Tongue (tissue), 2 donors: ENCODE results near the gene KDM4B. TPM values are rescaled to one million over a fixed set of nuclear protein-coding genes. Genes with fewer than 3 reads are reported as not detected.

Experiments
- DNase-seq: peaks from one replicate; pipeline ENCODE4 v3.0.0-alpha.2; 2015
- total RNA-seq: library from RNA; depleted of rRNA; stranded (reverse); fragments of >200 nt; gene quantifications from one replicate; pipeline ENCODE4 v1.2.3, GENCODE V29; 2014

Gene KDM4B
- total RNA-seq, 1 donor from 2014 or later = 28.1 TPM

GRCh38 chr19:5070930-5071329, 102.0 kb downstream of the KDM4B start:
- DNase-seq = no peak

GRCh38 chr19:5071579-5071978, 102.7 kb downstream of the KDM4B start:
- DNase-seq = peak; percentile 27

GRCh38 chr19:5072115-5072514, 103.2 kb downstream of the KDM4B start:
- no peak for DNase-seq

- DNase-seq = no peak
Observed at GRCh38 chr19:5073153-5073844, 104.4 kb downstream of the KDM4B start.

GRCh38 chr19:5074407-5074806, 105.5 kb downstream of the KDM4B start:
- DNase-seq = no peak

- DNase-seq = no peak
Observed at GRCh38 chr19:5074830-5075394, 106.0 kb downstream of the KDM4B start.

GRCh38 chr19:5075597-5075996, 106.7 kb downstream of the KDM4B start:
- no peak for DNase-seq

- no peak for DNase-seq
Observed at GRCh38 chr19:5076440-5077208, 107.7 kb downstream of the KDM4B start.

GRCh38 chr19:5077209-5077515, 108.2 kb downstream of the KDM4B start:
- no peak for DNase-seq

GRCh38 chr19:5078182-5078581, 109.3 kb downstream of the KDM4B start:
- DNase-seq = no peak

GRCh38 chr19:5078666-5079065, 109.8 kb downstream of the KDM4B start:
- peak; percentile 43 for DNase-seq

- DNase-seq = no peak
Observed at GRCh38 chr19:5079071-5079774, 110.3 kb downstream of the KDM4B start.

GRCh38 chr19:5080030-5080654, 111.2 kb downstream of the KDM4B start:
- DNase-seq = peak; percentile 42

GRCh38 chr19:5080809-5081208, 111.9 kb downstream of the KDM4B start:
- no peak for DNase-seq

- DNase-seq = no peak
Observed at GRCh38 chr19:5081443-5082161, 112.7 kb downstream of the KDM4B start.

GRCh38 chr19:5083547-5083965, 114.6 kb downstream of the KDM4B start:
- DNase-seq = no peak

GRCh38 chr19:5085566-5085965, 116.7 kb downstream of the KDM4B start:
- DNase-seq = no peak

GRCh38 chr19:5086230-5086629, 117.3 kb downstream of the KDM4B start:
- DNase-seq = no peak

GRCh38 chr19:5086725-5087439, 118.0 kb downstream of the KDM4B start:
- DNase-seq = no peak

GRCh38 chr19:5089283-5089682, 120.4 kb downstream of the KDM4B start:
- no peak for DNase-seq

- DNase-seq = no peak
Observed at GRCh38 chr19:5090465-5091017, 121.6 kb downstream of the KDM4B start.
